GM12878 (cell line): ENCODE measurements around the gene SLC9A3. TPM values are rescaled to one million over a fixed set of nuclear protein-coding genes. Genes with fewer than 3 reads are reported as not detected.
A peak's percentile ranks its signal among the peaks of the same experiment; 100 is the strongest.

Source experiments
- ATAC-seq: fragments of 200-7000 bp; cut with Tn5 transposase; 3 replicates; pipeline ENCODE4 v1.9.1; 2020; ENCODE audit warnings: mild to moderate bottlenecking, moderate library complexity
- BruUV-seq: library from RNA; stranded (reverse); fragments of 400-500 nt; replicated peaks from 2 replicates; lab custom pipeline; 2021; lab: Mats Ljungman, UMichigan
- CTCF ChIA-PET: fragments of 300-600 bp; sonication (Branson Sonifier 250); formaldehyde crosslinking; extraction: SDS; loops from one replicate; lab custom pipeline; 2021; ENCODE audit warnings: inconsistent platforms; lab: Yijun Ruan, JAX
- POLR2A ChIA-PET: fragments of 350-600 bp; formaldehyde crosslinking; extraction: SDS; loops from one replicate; lab custom pipeline; 2021; ENCODE audit warnings: inconsistent platforms; lab: Charles Lee
- RAD21 ChIA-PET: fragments of 300-600 bp; sonication (Branson Sonifier 250); formaldehyde crosslinking; loops from one replicate; lab custom pipeline; 2023; ENCODE audit warnings: antibody characterized with exemption; ENCODE audit not compliant: unreplicated experiment; lab: Charles Lee
- SMC1A ChIA-PET: fragments of 300-600 bp; sonication (Branson Sonifier 250); formaldehyde crosslinking; loops from one replicate; lab custom pipeline; 2023; ENCODE audit not compliant: unreplicated experiment, uncharacterized antibody; lab: Charles Lee
- DNase-seq: peaks from one replicate; pipeline ENCODE4 v3.0.0-alpha.2; 2011; ENCODE audit warnings: low read depth, low spot score
- FAIRE-seq: peaks from 3 replicates; lab custom pipeline; 2011; peaks lifted over from hg19 to GRCh38; lab: Jason Lieb, UNC
- H2AFZ ChIP-seq: 2 replicates; pipeline ENCODE4 v1.6.0; 2011; ENCODE audit warnings: low read depth, low read length, control low read depth; ENCODE audit not compliant: control insufficient read depth
- H3K27ac ChIP-seq: 2 replicates; pipeline ENCODE4 v1.5.1; 2011; ENCODE audit warnings: control low read depth; ENCODE audit not compliant: control insufficient read depth, insufficient read depth
- H3K27me3 ChIP-seq, 2 experiments: replicated peaks in 1 of 2; 2 replicates each; pipeline versions ENCODE4 v1.6.0 to v1.6.1; 2011; ENCODE audit warnings: low read length in 1 of 2; ENCODE audit not compliant: control insufficient read depth in 2 of 2, insufficient read depth in 2 of 2
- H3K36me3 ChIP-seq, 2 experiments: 2 replicates each; pipeline ENCODE4 v1.5.1; 2011; ENCODE audit warnings: low read length in 1 of 2; ENCODE audit not compliant: control insufficient read depth in 2 of 2, insufficient read depth in 2 of 2
- H3K4me1 ChIP-seq: 2 replicates; pipeline ENCODE4 v1.6.1; 2011; ENCODE audit warnings: mild to moderate bottlenecking, low read length, moderate library complexity, mixed read lengths; ENCODE audit not compliant: control insufficient read depth, insufficient read depth
- H3K4me2 ChIP-seq: 2 replicates; pipeline ENCODE4 v1.6.0; 2011; ENCODE audit warnings: control low read depth; ENCODE audit not compliant: control insufficient read depth, insufficient read depth
- H3K4me3 ChIP-seq: fragments of 200-600 bp; sonication (generic); 2 replicates; pipeline ENCODE4 v1.5.1; 2016
- H3K79me2 ChIP-seq: 2 replicates; pipeline ENCODE4 v1.6.0; 2011; ENCODE audit warnings: low read length; ENCODE audit not compliant: control insufficient read depth, insufficient read depth
- H3K9ac ChIP-seq: 2 replicates; pipeline ENCODE4 v1.8.0; 2011; ENCODE audit warnings: low read length, control low read depth, mixed read lengths; ENCODE audit not compliant: control insufficient read depth, insufficient read depth
- H3K9me3 ChIP-seq: replicated peaks from 3 replicates; pipeline ENCODE4 v1.5.1; 2011; ENCODE audit warnings: mild to moderate bottlenecking, low read length; ENCODE audit not compliant: control insufficient read depth, insufficient read depth
- H4K20me1 ChIP-seq: 2 replicates; pipeline ENCODE4 v1.6.0; 2011; ENCODE audit not compliant: control insufficient read depth, insufficient read depth
- ATF7 ChIP-seq: fragments of 450-650 bp; IDR thresholded peaks from 2 replicates; pipeline ENCODE4 v1.6.1; 2016; ENCODE audit warnings: low read depth, mild to moderate bottlenecking
- BHLHE40 ChIP-seq, 2 experiments: fragments of 450-650 bp in 1 of 2; IDR thresholded peaks; 2 replicates each; pipeline ENCODE4 v1.6.1; 2011 to 2017; ENCODE audit warnings: low read depth in 2 of 2, borderline replicate concordance in 1 of 2, improper control_type of control experiment in 1 of 2, low read length in 1 of 2, mild to moderate bottlenecking in 1 of 2
- CBFB ChIP-seq: IDR thresholded peaks from 2 replicates; pipeline ENCODE4 v1.6.1; 2016; ENCODE audit warnings: antibody characterized with exemption, low read depth
- GABPA ChIP-seq: IDR thresholded peaks from 2 replicates; pipeline ENCODE4 v1.6.1; 2014; ENCODE audit warnings: antibody characterized with exemption, low read depth, mild to moderate bottlenecking, inconsistent platforms
- MAX ChIP-seq: IDR thresholded peaks from 2 replicates; pipeline ENCODE4 v1.6.1; 2012; ENCODE audit warnings: low read depth, low read length, improper control_type of control experiment
- MEF2B ChIP-seq: fragments of 450-650 bp; IDR thresholded peaks from 2 replicates; pipeline ENCODE4 v1.6.1; 2018; ENCODE audit warnings: mild to moderate bottlenecking, moderate library complexity; ENCODE audit not compliant: partially characterized antibody, poor library complexity, severe bottlenecking
- POU2F2 ChIP-seq: IDR thresholded peaks from 3 replicates; pipeline ENCODE4 v1.6.1; 2011; ENCODE audit warnings: low read depth, mild to moderate bottlenecking, low read length, borderline replicate concordance
- RCOR1 ChIP-seq: conservative IDR thresholded peaks from 2 replicates; pipeline ENCODE4 v1.6.1; 2012; ENCODE audit warnings: low read depth, low read length, improper control_type of control experiment
- SIX5 ChIP-seq: IDR thresholded peaks from 2 replicates; pipeline ENCODE4 v1.6.1; 2011; ENCODE audit warnings: mild to moderate bottlenecking, low read depth, low read length, moderate library complexity; ENCODE audit not compliant: severe bottlenecking
- SMAD5 ChIP-seq: IDR thresholded peaks from 2 replicates; pipeline ENCODE4 v1.6.1; 2016; ENCODE audit warnings: antibody characterized with exemption, low read depth
- SP1 ChIP-seq: IDR thresholded peaks from one replicate; pipeline ENCODE4 v1.6.1; 2011; ENCODE audit warnings: low read depth, low read length
- STAT3 ChIP-seq: IDR thresholded peaks from 2 replicates; pipeline ENCODE4 v1.6.1; 2011; ENCODE audit warnings: low read depth, low read length, improper control_type of control experiment
- USF2 ChIP-seq: IDR thresholded peaks from 2 replicates; pipeline ENCODE4 v1.6.1; 2011; ENCODE audit warnings: low read depth, low read length, improper control_type of control experiment, borderline replicate concordance
- YBX1 ChIP-seq: fragments of 450-650 bp; IDR thresholded peaks from 2 replicates; pipeline ENCODE4 v1.6.1; 2016; ENCODE audit warnings: antibody characterized with exemption
- ZNF622 ChIP-seq: fragments of 450-650 bp; IDR thresholded peaks from 2 replicates; pipeline ENCODE4 v1.6.1; 2017; ENCODE audit warnings: mild to moderate bottlenecking, inconsistent platforms
- WGBS: methylation state at CpG from one replicate; pipeline ENCODE4 v1.1.6; 2016; ENCODE audit warnings: low lambda C conversion rate; ENCODE audit not compliant: insufficient replicate concordance, insufficient coverage; ENCODE audit errors: missing lambda C conversion rate; 5-methylcytosine and 5-hydroxymethylcytosine counted together
- in situ Hi-C: fragments of 300-500 bp; cut with MboI; formaldehyde crosslinking; loops from 9 replicates; pipeline ENCODE4 v1.14.3; 2018; ENCODE audit warnings: mixed read lengths
- intact Hi-C: fragments of 100-400 bp; cut with micrococcal nuclease; formaldehyde crosslinking; loops from one replicate; pipeline ENCODE4 v1.14.2; 2022; ENCODE audit not compliant: unreplicated experiment
- polyA plus RNA-seq, 11 experiments: library from polyadenylated mRNA; depleted of rRNA in 4 of 11; unstranded in 6 of 11; stranded (reverse) in 5 of 11; fragments of >200 nt; fragmentation: Nextera tagmentation in 4 of 11; fragmentation: Illumina TruSeq in 1 of 11; extraction: Ambion mirVana in 4 of 11; extraction: Trizol in 1 of 11; gene quantifications; 1 replicate in 1 of 11; 2 replicates in 10 of 11; pipeline versions ENCODE4 v1.2.1 to v1.2.3, GENCODE V29; 2011 to 2016; ENCODE audit warnings: inconsistent platforms in 2 of 11, missing spikeins in 2 of 11, low read depth in 1 of 11
- total RNA-seq, 4 experiments: library from RNA; depleted of rRNA in 3 of 4; stranded (reverse); fragments of >200 nt in 3 of 4; fragmentation: Illumina TruSeq in 1 of 4; extraction: Trizol in 1 of 4; gene quantifications; 2 replicates each; pipeline versions ENCODE4 v1.2.1 to v1.2.3, GENCODE V29; 2013 to 2021

SLC9A3 gene
- total and polyA plus RNA-seq, 10 of the 15 experiments (the other 5 are each of a cell fraction or from before 2014, with no cell fraction given) = 0.04 to 5.2 (median 2.3) TPM; not detected in 1

GRCh38 chr5:485946-486491 is 38.2 kb downstream of the SLC9A3 start:
- H2AFZ ChIP-seq = no peak overlapping the region
- ChIA-PET CTCF (interaction anchor here (0.9 to 1.0 kb wide), 2 partner anchors 12 to 62 kb away, joined by 3 to 4 read pairs; no protein-coding TSS in a partner anchor), SMC1A (no interaction called here), RAD21 (no interaction called here), POLR2A (interaction anchor here (0.6 kb wide), 1 partner anchor 206 kb away, joined by 5 read pairs; no protein-coding TSS in a partner anchor)
- intact Hi-C loops = no loop called here
- FAIRE-seq (no peak), ATAC-seq (no peak), DNase-seq (no peak)
- no peak overlapping the region for H3K27ac ChIP-seq
- H3K9me3 ChIP-seq = no peaks in the 10 kb centered on the region
- in situ Hi-C loops = no loop called here
- H3K79me2 ChIP-seq = no peaks in the 10 kb centered on the region
- H3K4me3 ChIP-seq = no peak overlapping the region
- H3K36me3 ChIP-seq = no peaks in the 10 kb centered on the region
- WGBS = 11% methylated on average over 22 of the region's 23 CpGs
- H3K9ac ChIP-seq = no peak overlapping the region
- no peaks in the 10 kb centered on the region for H3K27me3 ChIP-seq
- no TSS peak for BruUV-seq
- TF ChIP-seq SMAD5 (no peak), YBX1 (no peak), BHLHE40 (IDR thresholded peaks at IDR 0.05; ENCODE audit: borderline replicate concordance in 1 of 2, low read depth in 2 of 2, low read length in 1 of 2) (peak in 1 of 2 experiments; percentile 39; a peak in 1 of 4 replicates), POU2F2 (no peak)
- no peak overlapping the region for H3K4me2 ChIP-seq
- H3K4me1 ChIP-seq = no peaks in the 10 kb centered on the region
- H4K20me1 ChIP-seq = no peaks in the 10 kb centered on the region

- Histone ChIP-seq H3K9ac (no peak overlapping the region), H3K4me1 (no peaks in the 10 kb centered on the region), H2AFZ (no peak overlapping the region), H3K36me3 (no peaks in the 10 kb centered on the region), H3K4me2 (no peak overlapping the region), H3K27ac (no peak overlapping the region), H3K79me2 (no peaks in the 10 kb centered on the region), H3K4me3 (no peak overlapping the region), H4K20me1 (no peaks in the 10 kb centered on the region), H3K27me3 (no peaks in the 10 kb centered on the region), H3K9me3 (no peaks in the 10 kb centered on the region)
- in situ Hi-C loops (no loop called here), intact Hi-C loops (no loop called here)
- WGBS = 57% methylated on average over 29 of the region's 29 CpGs
- ChIA-PET CTCF (interaction anchor here (0.9 to 1.0 kb wide), 2 partner anchors 11 to 61 kb away, joined by 3 to 4 read pairs; no protein-coding TSS in a partner anchor), SMC1A (no interaction called here), POLR2A (interaction anchor here (0.6 kb wide), 1 partner anchor 205 kb away, joined by 5 read pairs; no protein-coding TSS in a partner anchor), RAD21 (no interaction called here)
- no peak for DNase-seq
- 0 out of 3 replicates have a peak, but pooled peaks have one; percentile 34 for ATAC-seq
- BruUV-seq = no TSS peak
- no peak for TF ChIP-seq ATF7
- no peak for TF ChIP-seq GABPA
- TF ChIP-seq SP1 = no peak
- no peak for TF ChIP-seq MEF2B
- TF ChIP-seq CBFB = no peak
- no peak for TF ChIP-seq USF2
- no peak for TF ChIP-seq STAT3
- no peak for TF ChIP-seq SIX5
- no peak for TF ChIP-seq ZNF622
- TF ChIP-seq RCOR1 = no peak
- no peak for TF ChIP-seq MAX
- FAIRE-seq = no peak
Observed at GRCh38 chr5:485113-485945, 38.9 kb downstream of the SLC9A3 start.
